Fibroblast of villous mesenchyme (primary cell): ENCODE results near the gene WNT3. TPM values are rescaled to one million over a fixed set of nuclear protein-coding genes. Genes with fewer than 3 reads are reported as not detected.

Source experiments
- DNase-seq: peaks from one replicate; pipeline ENCODE4 v3.0.0-alpha.2; 2010; ENCODE audit warnings: low read depth
- H3K4me3 ChIP-seq: 2 replicates; pipeline ENCODE4 v1.5.1; 2011; ENCODE audit warnings: low read depth, mild to moderate bottlenecking, low read length
- CTCF ChIP-seq: IDR thresholded peaks from 2 replicates; pipeline ENCODE4 v1.5.1; 2012; ENCODE audit warnings: low read depth, mild to moderate bottlenecking, low read length; ENCODE audit not compliant: insufficient read depth
- total RNA-seq: library from RNA; depleted of rRNA; stranded (reverse); fragments of >200 nt; gene quantifications from 2 replicates; pipeline ENCODE4 v1.2.3, GENCODE V29; 2012

Gene WNT3
- total RNA-seq, 1 donor = 2.2 TPM

GRCh38 chr17:46820592-46821450, 2.3 kb upstream of the WNT3 start:
- no peak for DNase-seq
- no peak for TF ChIP-seq CTCF
- H3K4me3 ChIP-seq = no peak overlapping the region

GRCh38 chr17:46819906-46820351, 1.4 kb upstream of the WNT3 start:
- H3K4me3 ChIP-seq = no peak overlapping the region
- DNase-seq = no peak
- no peak for TF ChIP-seq CTCF

- no peak for DNase-seq
- peak overlapping the region; percentile 12 for H3K4me3 ChIP-seq
- no peak for TF ChIP-seq CTCF
Measured at GRCh38 chr17:46818929-46819859, 702 bp upstream of the WNT3 start.

- H3K4me3 ChIP-seq = no peak overlapping the region
- no peak for DNase-seq
- TF ChIP-seq CTCF = no peak
Measured at GRCh38 chr17:46817901-46818209, 637 bp downstream of the WNT3 start.

- TF ChIP-seq CTCF = no peak
- DNase-seq = no peak
- H3K4me3 ChIP-seq = no peak overlapping the region
Measured at GRCh38 chr17:46817151-46817900, 1.2 kb downstream of the WNT3 start.
